Stimulated activated CD4-positive, alpha-beta T cell treated with anti-CD3 and anti-CD28 coated beads, Interleukin-1b, Interleukin-23, amount 100 ng/mL, for 24 hours (primary cell): Measurements from ENCODE around the gene TM9SF3.

Experiments used
- DNase-seq, 4 experiments: peaks; one replicate each; pipeline ENCODE4 v3.0.0-alpha.2; 2020; ENCODE audit warnings: low read depth in 4 of 4, low spot score in 1 of 4

Gene TM9SF3

DNA sequence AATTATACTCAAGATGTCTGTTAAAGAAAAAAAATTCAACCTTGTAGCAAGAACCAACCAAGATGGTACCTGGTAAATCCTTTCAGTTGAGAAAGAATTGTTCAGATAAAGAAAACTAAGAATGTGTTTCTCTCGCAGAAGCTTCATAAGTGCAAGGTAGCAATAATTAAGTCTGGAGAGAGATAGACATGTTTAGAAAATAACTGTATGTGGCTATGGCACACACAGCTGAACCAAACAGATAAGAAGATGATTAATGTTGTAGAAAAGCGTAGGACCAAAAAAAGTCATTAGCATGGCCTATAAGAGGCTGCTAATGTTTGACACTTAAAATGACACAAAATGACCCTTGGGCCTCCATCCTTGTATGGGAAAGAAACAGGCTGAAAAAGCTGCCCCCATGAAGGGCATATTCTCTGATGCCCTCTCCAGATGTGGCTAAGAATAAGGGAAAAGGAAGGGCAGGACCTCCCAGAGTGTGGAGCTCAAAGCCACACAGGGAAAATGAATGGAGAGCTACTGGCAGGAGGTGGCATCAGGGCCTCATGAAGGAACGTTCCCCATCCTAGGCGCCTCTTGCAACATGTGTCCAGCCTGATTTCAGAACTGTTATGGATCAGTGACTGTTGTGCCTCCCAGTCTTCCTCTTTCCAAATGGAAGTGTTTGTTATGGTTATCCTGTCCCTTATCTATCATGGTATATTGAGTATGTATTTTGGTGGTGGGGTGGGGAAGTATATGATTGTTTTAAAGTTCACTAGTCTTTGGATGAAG, 103.8 kb downstream of the TM9SF3 start:
- no peak for DNase-seq

DNA sequence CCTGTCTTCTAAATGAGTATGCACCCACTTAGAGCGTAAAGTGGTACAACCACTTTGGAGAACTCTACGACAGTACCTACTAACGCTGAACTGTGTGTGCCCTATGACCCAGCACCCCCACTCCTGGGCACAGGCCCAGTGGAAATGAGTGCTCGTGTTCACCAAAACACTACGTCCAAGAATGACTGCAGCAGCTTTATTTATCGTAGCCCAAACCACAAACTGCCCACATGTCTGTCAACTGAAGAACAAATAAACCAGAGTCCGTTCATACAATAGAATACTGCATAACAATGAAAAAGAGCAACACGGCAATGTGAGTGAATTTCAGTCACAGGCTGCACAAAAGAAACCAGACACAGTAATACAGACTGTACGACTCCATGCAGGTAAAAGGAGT, 108.5 kb downstream of the TM9SF3 start:
- no peak for DNase-seq

DNA sequence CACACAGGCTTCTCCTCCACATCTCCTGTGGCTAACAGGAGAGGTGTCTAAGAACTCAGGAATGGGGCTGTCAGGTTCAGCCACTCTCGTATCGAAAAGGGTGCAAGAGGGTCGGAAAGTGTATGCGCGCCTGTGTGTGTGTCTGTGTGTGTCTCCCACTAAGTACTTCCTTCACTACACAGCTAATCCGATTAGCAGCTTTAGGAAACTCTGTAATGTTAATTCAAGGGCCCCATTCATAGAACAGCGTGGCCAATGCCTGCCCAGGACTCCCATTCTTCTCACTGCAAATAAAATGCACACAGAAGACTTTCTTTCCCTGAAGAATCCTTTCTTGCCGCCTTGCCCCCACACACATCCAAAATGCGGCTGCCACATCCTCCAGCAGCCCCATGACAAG, 112.9 kb downstream of the TM9SF3 start:
- no peak for DNase-seq

DNA sequence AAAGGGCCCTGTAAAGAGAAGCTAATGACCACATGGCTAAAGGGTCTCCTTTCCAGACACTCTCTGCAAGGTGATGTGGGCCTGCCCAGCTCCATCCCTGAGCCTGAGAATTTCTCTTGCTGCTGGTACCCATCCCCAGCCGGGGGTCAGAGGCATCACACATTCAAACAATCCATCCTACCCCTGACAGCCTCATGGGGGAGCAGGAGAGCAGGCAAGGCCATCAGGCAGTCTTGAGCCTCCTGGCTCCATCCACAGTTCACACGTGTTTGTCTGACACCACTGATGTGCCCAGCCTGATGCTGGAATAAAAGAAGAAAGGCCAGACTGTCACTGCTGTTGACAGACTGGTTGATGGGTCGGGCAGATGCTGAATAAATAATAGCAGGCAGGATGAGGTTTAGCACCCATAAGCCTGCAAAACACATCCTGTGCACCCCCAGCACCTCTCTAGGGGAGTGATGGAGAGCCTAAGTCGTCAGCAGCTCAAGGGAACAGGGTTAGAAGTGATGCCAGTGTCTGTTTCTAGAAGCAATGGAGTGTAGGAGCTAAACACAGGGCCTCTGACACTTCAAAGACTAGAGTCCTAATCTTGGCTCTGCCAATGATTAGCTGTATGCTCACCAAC, 116.6 kb downstream of the TM9SF3 start:
- peak in 3 of 4 experiments; percentile 2 to 36 (median 2) for DNase-seq

DNA sequence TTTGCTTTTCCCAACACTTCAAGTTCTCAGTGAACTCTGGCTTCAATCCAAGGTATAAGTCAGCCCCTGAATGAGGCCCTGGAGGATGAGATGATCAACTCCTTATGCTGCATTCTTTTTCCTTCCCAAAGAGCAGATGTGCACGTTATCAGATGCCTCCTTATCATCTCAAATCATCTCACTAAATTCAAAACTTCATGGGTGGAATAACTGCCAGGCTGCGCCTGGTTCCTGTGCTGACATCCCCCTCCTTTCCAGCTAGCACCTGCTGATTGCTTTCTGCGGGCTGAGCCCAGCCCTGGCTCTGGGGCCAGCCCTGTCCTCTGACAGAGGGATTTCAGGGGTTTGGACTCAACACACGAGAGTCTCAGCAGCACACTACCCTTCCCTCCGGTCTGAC, 118.0 kb downstream of the TM9SF3 start:
- DNase-seq: no peak
